Measurements from ENCODE around the gene PAPLN.
"Not testable (repeated sequence)": the region's sequence is repeated elsewhere in the genome, so short reads cannot be mapped to it uniquely, and the experiment has no call there.

Gene PAPLN

GRCh38 chr14:73237219-73237785, at the start of gene PAPLN:
PAPLN (plus strand) TSS chr14:73237506; CDS start chr14:73239779, 2,273 bp downstream.
- DNase-seq: no peak

GRCh38 chr14:73188501-73188911, 48.8 kb upstream of the PAPLN start:
- no peak for DNase-seq

GRCh38 chr14:73189651-73190050, 47.7 kb upstream of the PAPLN start:
- no peak for DNase-seq

DNA sequence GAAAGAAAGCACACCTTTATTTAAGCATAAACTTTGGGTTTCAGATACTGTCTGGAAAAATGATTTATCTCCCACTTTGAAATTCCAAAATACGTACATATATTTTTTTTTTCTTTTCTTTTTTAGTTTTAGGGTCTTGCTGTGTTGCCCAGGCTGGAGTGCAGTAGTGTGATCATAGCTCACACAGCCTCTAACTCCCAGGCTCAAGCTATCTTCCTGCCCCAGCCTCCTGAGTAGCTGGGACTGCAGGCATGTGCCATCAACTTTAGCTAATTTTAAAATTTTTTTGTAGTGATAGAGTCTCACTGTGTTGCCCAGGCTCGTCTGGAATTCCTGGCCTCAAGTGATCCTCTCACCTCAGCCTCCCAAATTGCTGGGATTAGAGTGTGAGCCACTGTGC, 45.9 kb upstream of the PAPLN start:
- no peak for DNase-seq

DNA sequence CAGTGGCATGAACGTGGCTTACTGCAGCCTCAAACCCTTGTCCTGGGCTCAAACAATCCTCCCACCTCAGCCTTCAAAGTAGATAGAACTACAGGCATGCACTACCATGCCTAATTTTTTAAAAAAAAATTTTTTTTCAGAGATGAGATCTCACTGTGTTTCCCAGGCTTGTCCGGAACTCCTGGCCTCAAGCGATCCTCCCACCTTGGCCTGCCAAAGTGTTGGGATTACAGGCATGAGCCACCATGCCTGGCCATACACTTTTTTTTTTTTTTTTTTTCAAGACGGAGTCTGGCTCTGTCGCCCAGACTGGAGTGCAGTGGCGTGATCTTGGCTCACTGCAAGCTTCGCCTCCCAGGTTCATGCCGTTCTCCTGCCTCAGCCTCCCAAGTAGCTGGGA, 43.0 kb upstream of the PAPLN start:
- not testable (repeated sequence) for DNase-seq

DNA sequence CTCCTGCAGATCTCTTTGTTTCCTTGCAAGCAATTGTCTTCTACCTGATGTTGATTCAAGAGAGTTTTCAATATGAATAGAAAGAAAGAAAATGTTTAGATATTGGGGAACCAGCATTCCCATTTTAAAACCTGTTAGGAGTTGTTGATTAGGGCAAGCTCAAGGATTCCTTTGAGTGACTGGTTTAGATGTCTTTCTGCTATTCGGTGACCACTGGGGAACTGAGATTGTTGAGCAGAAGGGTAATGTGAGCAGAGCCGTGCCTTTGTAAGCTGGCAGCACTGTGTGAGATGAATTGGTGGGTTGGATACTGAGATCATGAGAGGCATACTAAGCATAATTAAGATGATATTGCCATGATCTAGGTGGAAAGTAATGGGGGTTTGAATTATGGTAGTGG, 39.1 kb upstream of the PAPLN start:
- DNase-seq: no peak

GRCh38 chr14:73203527-73203926, 33.8 kb upstream of the PAPLN start:
- no peak for DNase-seq

GRCh38 chr14:73207615-73208014, 29.7 kb upstream of the PAPLN start:
- DNase-seq: no peak

DNA sequence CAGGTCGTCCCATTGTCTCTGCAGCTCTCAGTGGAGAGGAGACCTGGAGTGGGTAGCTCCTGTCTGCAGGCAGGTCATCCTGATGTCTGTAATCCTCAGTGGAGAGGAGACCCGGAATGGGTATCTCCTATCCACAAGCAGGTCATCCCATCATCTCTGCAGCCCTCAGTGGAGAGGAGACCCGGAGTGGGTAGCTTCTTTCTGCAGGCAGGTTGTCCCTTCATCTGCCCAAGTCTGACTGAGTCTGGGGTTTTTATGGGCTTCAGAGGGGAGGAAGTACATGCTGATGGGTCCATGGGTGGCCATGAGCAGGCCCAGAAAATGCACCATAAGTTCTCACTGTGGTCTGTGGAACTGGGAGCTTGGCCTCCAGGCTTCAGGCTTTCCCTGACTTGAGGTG, 28.9 kb upstream of the PAPLN start:
- DNase-seq: no peak

DNA sequence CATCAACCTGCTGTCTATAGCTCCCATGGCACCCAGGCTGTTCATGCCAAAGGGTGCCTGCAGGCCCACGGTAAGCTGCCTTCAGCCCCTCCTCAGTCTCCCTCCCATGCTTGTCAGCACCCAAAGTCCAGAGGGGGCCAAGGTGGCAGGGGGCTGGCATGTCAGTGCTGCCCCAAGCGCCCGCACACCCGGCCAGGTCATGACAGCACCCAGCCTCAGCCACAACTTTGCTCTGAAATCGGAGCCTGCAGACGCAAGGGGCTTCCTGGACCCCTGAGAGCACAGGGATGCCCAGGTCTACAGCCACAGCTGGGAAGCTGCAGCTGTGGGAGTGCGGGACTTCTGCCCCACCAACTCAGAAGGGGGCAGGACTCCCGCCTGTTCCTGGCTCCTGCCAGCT, 28.5 kb upstream of the PAPLN start:
- no peak for DNase-seq

DNA sequence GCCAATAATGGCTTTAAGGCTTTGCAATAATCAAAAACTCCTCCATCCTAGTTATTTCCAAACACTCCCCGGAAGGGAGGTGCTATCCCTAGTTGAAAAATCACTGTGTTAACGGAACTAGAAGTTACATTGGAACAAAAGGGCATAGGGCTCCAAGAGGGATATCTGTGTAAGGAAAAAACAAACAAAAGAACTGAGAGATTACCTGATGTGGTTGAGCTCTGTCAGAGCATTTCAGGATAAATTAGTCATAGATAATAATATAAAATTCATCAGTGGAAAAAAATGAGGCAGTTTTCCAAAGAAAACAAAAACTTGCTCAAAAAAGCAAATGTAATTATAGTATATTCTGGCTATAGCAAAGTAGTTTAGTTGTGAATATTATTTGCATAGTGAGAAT, 27.4 kb upstream of the PAPLN start:
- DNase-seq: no peak

- no peak for DNase-seq
Observed at GRCh38 chr14:73211251-73212040, 25.9 kb upstream of the PAPLN start.

DNA sequence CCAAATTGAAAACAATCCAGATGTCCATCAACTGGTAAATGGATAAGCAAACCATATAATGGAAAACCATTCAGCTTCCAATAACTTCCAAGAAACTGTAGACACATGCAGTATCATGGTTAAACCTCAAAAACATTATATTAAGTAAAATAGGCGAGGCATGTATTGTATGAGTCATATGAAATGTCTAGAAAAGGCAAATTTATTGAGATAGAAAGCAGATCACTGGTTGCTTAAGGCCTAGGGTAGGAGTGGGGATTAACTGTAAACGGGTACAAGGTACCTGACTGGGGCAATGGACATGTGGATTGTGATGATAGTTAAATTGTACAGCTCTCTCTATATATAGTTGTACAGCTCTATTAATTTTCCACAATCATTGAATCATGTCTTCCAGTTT, 21.3 kb upstream of the PAPLN start:
- no peak for DNase-seq

GRCh38 chr14:73217411-73217810, 19.9 kb upstream of the PAPLN start:
- DNase-seq: no peak

DNA sequence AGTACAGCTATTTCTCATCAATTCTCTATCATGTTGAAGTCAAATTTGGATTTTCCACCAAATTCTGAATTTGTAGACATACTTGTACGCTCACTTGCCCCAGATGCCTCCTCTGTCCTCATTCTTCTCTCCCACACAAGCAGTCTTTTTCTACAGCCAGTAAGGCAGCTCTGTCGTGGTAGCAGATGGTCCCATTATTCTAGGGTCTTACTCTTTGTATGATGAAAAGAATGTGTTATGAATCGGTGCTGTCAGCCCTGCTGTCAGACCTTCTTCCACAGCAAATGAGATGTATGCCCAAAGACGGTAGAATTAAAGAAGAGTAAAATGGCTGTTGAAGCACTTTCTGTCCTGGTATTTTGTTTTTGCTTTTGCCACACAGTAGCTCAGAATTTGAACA, 17.2 kb upstream of the PAPLN start:
- no peak for DNase-seq

- DNase-seq: no peak
Observed at GRCh38 chr14:73220634-73221033, 16.7 kb upstream of the PAPLN start.

DNA sequence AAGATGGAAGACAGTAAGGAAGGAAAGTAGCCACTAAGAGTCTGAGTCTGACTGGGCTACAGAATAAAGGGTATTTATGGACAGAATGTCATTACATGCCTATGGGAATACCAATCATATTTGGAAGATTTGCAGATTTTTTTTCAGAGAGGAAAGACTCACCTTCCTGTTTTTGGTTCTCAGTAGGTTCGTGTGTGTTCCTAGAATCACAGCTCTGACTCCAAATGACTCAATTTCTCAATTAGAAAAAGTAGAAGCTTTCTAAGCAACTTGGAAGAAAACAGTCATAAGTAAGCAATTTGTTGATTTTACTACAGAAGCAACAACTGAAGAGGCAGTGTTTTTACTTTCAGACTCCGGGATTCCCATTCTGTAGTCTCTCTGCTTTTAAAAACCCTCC, 15.4 kb upstream of the PAPLN start:
- DNase-seq: no peak

- no peak for DNase-seq
Observed at GRCh38 chr14:73223049-73223448, 14.3 kb upstream of the PAPLN start.

- no peak for DNase-seq
Observed at GRCh38 chr14:73225496-73225895, 11.8 kb upstream of the PAPLN start.

DNA sequence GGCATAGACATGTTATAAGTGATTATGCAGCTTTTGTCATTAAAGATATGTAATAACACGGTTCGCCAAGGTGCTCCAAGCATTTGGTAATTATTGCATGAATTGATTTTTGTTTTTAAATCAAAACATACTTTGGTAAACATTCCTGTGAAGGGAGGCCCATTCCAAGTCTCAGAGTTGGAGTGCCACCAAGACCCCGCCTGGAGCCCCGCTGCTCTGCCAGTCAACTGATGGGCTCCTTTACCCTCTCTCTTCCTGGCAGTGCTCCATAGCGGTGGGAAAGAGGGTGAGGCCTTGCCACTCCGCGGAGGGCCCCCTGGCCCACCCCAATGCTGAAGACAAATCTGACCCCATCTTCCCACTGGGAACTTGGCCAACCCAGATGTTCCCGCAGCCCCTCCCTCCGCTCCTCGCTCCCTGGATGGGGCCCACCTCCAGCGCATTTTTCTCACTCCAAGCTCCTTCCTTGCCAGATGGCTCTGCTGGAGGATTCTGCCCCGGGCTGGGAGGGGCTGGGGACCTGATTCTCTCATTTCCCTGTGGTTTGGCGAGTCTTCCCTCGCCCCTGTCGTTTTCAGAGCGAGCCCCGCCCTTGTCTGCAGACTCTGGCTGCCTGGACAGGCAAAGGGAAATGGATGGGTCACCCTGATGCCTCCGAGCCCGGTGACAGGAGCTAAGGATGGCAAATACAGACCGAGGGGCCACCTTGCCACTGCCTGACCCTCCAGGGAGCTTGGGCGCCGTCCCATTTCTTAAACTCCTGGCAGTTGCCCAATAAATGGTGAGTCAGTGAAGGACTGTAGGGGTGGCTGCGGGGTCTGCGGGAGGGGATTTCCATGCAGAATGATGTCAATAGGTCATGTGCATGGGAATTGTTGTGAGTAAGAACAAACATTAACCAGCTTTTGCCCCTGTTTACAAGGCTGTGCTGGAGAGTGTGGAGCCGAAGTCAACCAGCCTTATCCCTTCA, 9.2 kb upstream of the PAPLN start:
- no peak for DNase-seq

- DNase-seq: no peak
Observed at GRCh38 chr14:73230051-73230450, 7.3 kb upstream of the PAPLN start.

- DNase-seq: no peak
Observed at GRCh38 chr14:73231981-73232851, 5.1 kb upstream of the PAPLN start.

GRCh38 chr14:73232984-73233383, 4.3 kb upstream of the PAPLN start:
- DNase-seq: no peak
